Kidney (tissue), 14 donors: ENCODE data around the gene NEK9. TPM values are rescaled to one million over a fixed set of nuclear protein-coding genes. Genes with fewer than 3 reads are reported as not detected.
"Not testable (repeated sequence)": the region's sequence is repeated elsewhere in the genome, so short reads cannot be mapped to it uniquely, and the experiment has no call there.

Experiments used
- DNase-seq, 5 donors: peaks; one replicate each; pipeline ENCODE4 v3.0.0-alpha.2; 2013 to 2020
- FAIRE-seq: peaks from 2 replicates; lab custom pipeline; 2012; peaks lifted over from hg19 to GRCh38; lab: Jason Lieb, UNC
- H3K27ac ChIP-seq, 2 donors: one replicate each; pipeline ENCODE4 v1.7.0; 2013; ENCODE audit warnings: low read depth in 2 of 2, low read length in 2 of 2, inconsistent platforms in 1 of 2
- H3K27me3 ChIP-seq: one replicate; pipeline ENCODE4 v1.7.1; 2013; ENCODE audit warnings: low read length, inconsistent platforms; ENCODE audit not compliant: control insufficient read depth, insufficient read depth
- H3K36me3 ChIP-seq, 3 donors: one replicate each; pipeline versions ENCODE4 v1.7.0 to v1.7.1; 2013; ENCODE audit warnings: low read length in 3 of 3, control low read depth in 1 of 3, inconsistent platforms in 1 of 3; ENCODE audit not compliant: insufficient read depth in 3 of 3, control insufficient read depth in 2 of 3
- H3K4me1 ChIP-seq, 3 donors: one replicate each; pipeline versions ENCODE4 v1.7.0 to v1.7.1; 2013; ENCODE audit warnings: low read length in 3 of 3, inconsistent platforms in 1 of 3, low read depth in 1 of 3; ENCODE audit not compliant: control insufficient read depth in 2 of 3, insufficient read depth in 2 of 3
- H3K4me3 ChIP-seq, 3 donors: one replicate each; pipeline versions ENCODE4 v1.7.0 to v1.8.1; 2013; ENCODE audit warnings: low read length in 3 of 3, control low read depth in 1 of 3, inconsistent platforms in 1 of 3
- H3K9ac ChIP-seq, 3 donors: one replicate each; pipeline versions ENCODE4 v1.7.0 to v1.7.1; 2013; ENCODE audit warnings: low read length in 3 of 3, control low read depth in 1 of 3, inconsistent platforms in 1 of 3
- H3K9me3 ChIP-seq, 3 donors: one replicate each; pipeline versions ENCODE4 v1.7.0 to v1.7.1; 2013; ENCODE audit warnings: low read length in 3 of 3, control low read depth in 1 of 3, inconsistent platforms in 1 of 3; ENCODE audit not compliant: control insufficient read depth in 2 of 3, insufficient read depth in 1 of 3
- intact Hi-C: fragments of 100-400 bp; cut with DNase I; formaldehyde crosslinking; loops from one replicate; pipeline ENCODE4 v1.11.1; 2022
- polyA plus RNA-seq: library from polyadenylated mRNA; stranded (reverse); fragments of 350-450 nt; fragmentation: Illumina TruSeq; extraction: RNeasy Lipid Tissue Mini Kit (QIAGEN cat#74804); gene quantifications from one replicate; pipeline ENCODE4 v1.2.3, GENCODE V29; 2014; ENCODE audit warnings: low read depth, low replicate concordance; ENCODE audit not compliant: insufficient read depth
- total RNA-seq: library from RNA; stranded (reverse); fragmentation: NEBNext Ultra II Directional; extraction: Animal tissue kit (Norgen Biotek cat#: 25700); gene quantifications from one replicate; pipeline ENCODE4 v1.2.1, GENCODE V29; 2021
- TF ChIP-seq, protein P1 (sequence below): IDR thresholded peaks from 3 replicates; pipeline ENCODE4 v1.5.1; 2012; ENCODE audit warnings: mild to moderate bottlenecking, moderate library complexity, borderline replicate concordance; ENCODE audit not compliant: insufficient read depth; ENCODE audit errors: extremely low read depth
- donor health status: control.
- donor health status: control.
- donor health status: control.
- donor health status: control.
- donor health status: control.
- donor health status: DM: yes; HTN: yes; CAD: no.
- donor health status: Normal renal cell carcinoma (clear cell type).

Gene NEK9
- total and polyA plus RNA-seq, 2 donors from 2014 or later: 25.4 to 81.5 TPM

GRCh38 chr14:75155169-75155568, 28.3 kb upstream of the NEK9 start:
- DNase-seq: no peak
- H3K4me1 ChIP-seq: peaks cover 0 to 3% (median 0%) of the 10 kb centered on the region in 3 donors
- FAIRE-seq: no peak

DNA sequence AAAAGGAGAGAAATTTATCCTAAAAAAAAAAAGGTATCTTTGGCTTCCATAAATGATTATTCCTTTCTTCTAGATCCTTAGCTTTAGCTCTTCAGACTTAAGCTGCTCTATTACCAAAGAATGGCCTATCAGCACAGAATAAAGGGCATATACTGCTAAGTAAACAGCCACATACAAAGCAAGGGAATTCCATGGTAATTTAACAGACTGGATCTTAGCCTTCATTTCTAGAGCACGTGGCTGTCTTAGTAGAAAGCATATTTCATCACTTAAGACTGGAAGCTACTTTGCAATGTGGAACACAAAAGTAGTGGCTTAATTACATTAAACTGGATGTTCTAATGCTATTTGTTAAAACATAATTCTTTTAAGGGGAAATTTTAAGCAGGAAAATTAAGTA, 26.4 kb upstream of the NEK9 start:
- Histone ChIP-seq H3K4me1 (peaks cover 0 to under 1% (median 0%) of the 10 kb centered on the region in 3 donors), H3K27me3 (no peaks in the 10 kb centered on the region), H3K9ac (no peak overlapping the region), H3K36me3 (peaks cover 2 to 15% (median 5%) of the 10 kb centered on the region in 3 donors), H3K4me3 (no peak overlapping the region), H3K27ac (no peak overlapping the region), H3K9me3 (no peaks in the 10 kb centered on the region)
- intact Hi-C loops: no loop called here
- TF ChIP-seq, protein P1, sequence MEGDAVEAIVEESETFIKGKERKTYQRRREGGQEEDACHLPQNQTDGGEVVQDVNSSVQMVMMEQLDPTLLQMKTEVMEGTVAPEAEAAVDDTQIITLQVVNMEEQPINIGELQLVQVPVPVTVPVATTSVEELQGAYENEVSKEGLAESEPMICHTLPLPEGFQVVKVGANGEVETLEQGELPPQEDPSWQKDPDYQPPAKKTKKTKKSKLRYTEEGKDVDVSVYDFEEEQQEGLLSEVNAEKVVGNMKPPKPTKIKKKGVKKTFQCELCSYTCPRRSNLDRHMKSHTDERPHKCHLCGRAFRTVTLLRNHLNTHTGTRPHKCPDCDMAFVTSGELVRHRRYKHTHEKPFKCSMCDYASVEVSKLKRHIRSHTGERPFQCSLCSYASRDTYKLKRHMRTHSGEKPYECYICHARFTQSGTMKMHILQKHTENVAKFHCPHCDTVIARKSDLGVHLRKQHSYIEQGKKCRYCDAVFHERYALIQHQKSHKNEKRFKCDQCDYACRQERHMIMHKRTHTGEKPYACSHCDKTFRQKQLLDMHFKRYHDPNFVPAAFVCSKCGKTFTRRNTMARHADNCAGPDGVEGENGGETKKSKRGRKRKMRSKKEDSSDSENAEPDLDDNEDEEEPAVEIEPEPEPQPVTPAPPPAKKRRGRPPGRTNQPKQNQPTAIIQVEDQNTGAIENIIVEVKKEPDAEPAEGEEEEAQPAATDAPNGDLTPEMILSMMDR: no peak
- no peak for DNase-seq
- FAIRE-seq: no peak

More at GRCh38 chr14:75155169-75155568, 28.3 kb upstream of the NEK9 start:
- TF ChIP-seq, protein P1: no peak
- peaks cover 0 to 11% (median 2%) of the 10 kb centered on the region in 3 donors for H3K36me3 ChIP-seq
- intact Hi-C loops: no loop called here
- H3K27me3 ChIP-seq: no peaks in the 10 kb centered on the region
- no peak overlapping the region for H3K4me3 ChIP-seq
- no peaks in the 10 kb centered on the region for H3K9me3 ChIP-seq
- H3K9ac ChIP-seq: no peak overlapping the region
- no peak overlapping the region for H3K27ac ChIP-seq

DNA sequence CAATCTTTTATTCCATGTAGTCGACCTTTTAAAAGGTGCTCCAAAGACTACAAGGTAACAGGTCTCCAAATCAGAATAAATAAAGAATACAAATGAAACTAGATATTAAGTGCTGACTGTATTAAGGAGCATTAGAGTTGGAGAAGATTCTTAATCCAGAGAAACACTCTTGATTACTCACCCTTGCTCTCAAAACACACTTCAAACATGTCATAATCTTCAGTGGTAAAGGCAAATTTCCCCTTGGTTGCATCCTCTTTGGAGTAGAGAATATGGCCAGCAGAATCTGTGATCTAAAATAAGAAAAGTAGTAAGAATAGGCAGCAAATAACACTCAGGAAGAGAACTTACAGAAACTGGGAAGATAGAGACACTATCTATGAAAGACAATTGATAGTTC, 25.0 kb upstream of the NEK9 start:
- no peak overlapping the region for H3K27ac ChIP-seq
- H3K9me3 ChIP-seq: no peaks in the 10 kb centered on the region
- no peaks in the 10 kb centered on the region for H3K27me3 ChIP-seq
- H3K9ac ChIP-seq: no peak overlapping the region
- DNase-seq: no peak
- intact Hi-C loops: no loop called here
- TF ChIP-seq, protein P1: no peak
- H3K36me3 ChIP-seq: peaks cover 2 to 15% (median 5%) of the 10 kb centered on the region in 3 donors
- peaks cover 0 to 6% (median 2%) of the 10 kb centered on the region in 3 donors for H3K4me1 ChIP-seq
- no peak overlapping the region for H3K4me3 ChIP-seq
- no peak for FAIRE-seq

- H3K36me3 ChIP-seq: peaks cover 2 to 18% (median 5%) of the 10 kb centered on the region in 3 donors
- DNase-seq, H3K27ac ChIP-seq, H3K9ac ChIP-seq, FAIRE-seq, intact Hi-C loops, H3K4me1 ChIP-seq, H3K27me3 ChIP-seq, H3K9me3 ChIP-seq, H3K4me3 ChIP-seq: not testable (repeated sequence)
Measured at GRCh38 chr14:75150637-75151036, 23.8 kb upstream of the NEK9 start.
